K562 (cell line): ENCODE measurements around the gene PITRM1. TPM values are rescaled to one million over a fixed set of nuclear protein-coding genes. Genes with fewer than 3 reads are reported as not detected.

Experiments
- ATAC-seq: fragments of 200-7000 bp; cut with Tn5 transposase; 3 replicates; pipeline ENCODE4 v1.9.1; 2020; ENCODE audit warnings: moderate library complexity
- BruUV-seq: library from RNA; stranded (reverse); fragments of 400-500 nt; replicated peaks from 2 replicates; lab custom pipeline; 2021; lab: Mats Ljungman, UMichigan
- CTCF ChIA-PET: fragments of 300-600 bp; formaldehyde crosslinking; extraction: SDS; loops from one replicate; lab custom pipeline; 2021; ENCODE audit warnings: low intra/inter-chr PET ratio; lab: Yijun Ruan, JAX
- POLR2A ChIA-PET: fragments of 300-600, 350-650 bp; sonication (Branson Sonifier 250); formaldehyde crosslinking; extraction: SDS; loops from one replicate; lab custom pipeline; 2021; ENCODE audit warnings: antibody characterized with exemption, inconsistent platforms; lab: Yijun Ruan, JAX
- DNase-seq, 4 experiments: peaks; one replicate each; pipeline versions ENCODE4 v3.0.0 to v3.0.0-alpha.2; 2011 to 2018; ENCODE audit warnings: low spot score in 3 of 4, mixed read lengths in 3 of 4; ENCODE audit errors: extremely low read depth in 1 of 4
- FAIRE-seq: peaks from 2 replicates; lab custom pipeline; 2011; peaks lifted over from hg19 to GRCh38; lab: Jason Lieb, UNC
- H2AFZ ChIP-seq: 2 replicates; pipeline ENCODE4 v1.6.0; 2011; ENCODE audit warnings: low read depth, low read length, control low read depth, inconsistent platforms
- H3K27ac ChIP-seq: fragments of 200-600 bp; 3 replicates; pipeline ENCODE4 v1.8.0; 2011; ENCODE audit warnings: low read depth, mild to moderate bottlenecking, control low read depth, inconsistent platforms, low read length, moderate library complexity, mixed read lengths; ENCODE audit errors: extremely low read depth
- H3K27me3 ChIP-seq, 2 experiments: fragments of 300-600 bp in 1 of 2; 2 replicates in 1 of 2; 3 replicates in 1 of 2; pipeline versions ENCODE4 v1.6.0 to v1.8.0; 2011; ENCODE audit warnings: inconsistent platforms in 2 of 2, low read length in 2 of 2, mild to moderate bottlenecking in 1 of 2, mixed read lengths in 1 of 2, moderate library complexity in 1 of 2; ENCODE audit not compliant: control insufficient read depth in 2 of 2, insufficient read depth in 2 of 2
- H3K36me3 ChIP-seq: fragments of 300-600 bp; 3 replicates; pipeline ENCODE4 v1.8.0; 2011; ENCODE audit warnings: mild to moderate bottlenecking, low read length, inconsistent platforms; ENCODE audit not compliant: control insufficient read depth, insufficient read depth
- H3K4me1 ChIP-seq, 2 experiments: fragments of 200-600 bp in 1 of 2; replicated peaks in 1 of 2; 2 replicates in 1 of 2; 3 replicates in 1 of 2; pipeline versions ENCODE4 v1.5.1 to v1.8.0; 2011; ENCODE audit warnings: inconsistent platforms in 2 of 2, low read length in 2 of 2, mild to moderate bottlenecking in 1 of 2, mixed read lengths in 1 of 2, moderate library complexity in 1 of 2; ENCODE audit not compliant: control insufficient read depth in 2 of 2, insufficient read depth in 2 of 2
- H3K4me2 ChIP-seq: 2 replicates; pipeline ENCODE4 v1.6.1; 2011; ENCODE audit warnings: low read length, control low read depth, inconsistent platforms, mixed read lengths; ENCODE audit not compliant: insufficient read depth
- H3K4me3 ChIP-seq: fragments of 200-600 bp; sonication (generic), shearing (Covaris generic); 2 replicates; pipeline ENCODE4 v1.5.1; 2016; ENCODE audit warnings: control low read depth, inconsistent platforms
- H3K79me2 ChIP-seq: fragments of 200-600 bp; 3 replicates; pipeline ENCODE4 v1.8.0; 2011; ENCODE audit warnings: low read length, inconsistent platforms; ENCODE audit not compliant: control insufficient read depth, insufficient read depth
- H3K9ac ChIP-seq, 2 experiments: 2 replicates each; pipeline versions ENCODE4 v1.6.0 to v1.6.1; 2011; ENCODE audit warnings: low read depth in 2 of 2, low read length in 2 of 2, control low read depth in 1 of 2, inconsistent platforms in 1 of 2, mild to moderate bottlenecking in 1 of 2, mixed read lengths in 1 of 2; ENCODE audit not compliant: insufficient read depth in 1 of 2
- H3K9me1 ChIP-seq: one replicate; pipeline ENCODE4 v1.6.0; 2011; ENCODE audit warnings: inconsistent platforms, mild to moderate bottlenecking, low read length, moderate library complexity; ENCODE audit not compliant: control insufficient read depth, insufficient read depth
- H3K9me3 ChIP-seq: replicated peaks from 2 replicates; pipeline ENCODE4 v1.5.1; 2011; ENCODE audit warnings: low read depth, low read length, inconsistent platforms; ENCODE audit not compliant: control insufficient read depth, insufficient read depth
- H4K20me1 ChIP-seq: replicated peaks from 2 replicates; pipeline ENCODE4 v1.6.1; 2011; ENCODE audit warnings: low read length, inconsistent platforms, mixed read lengths; ENCODE audit not compliant: control insufficient read depth, insufficient read depth
- CHD4 ChIP-seq: fragments of 200-600 bp; sonication (generic); IDR thresholded peaks from 3 replicates; pipeline ENCODE4 v1.6.1; 2012; ENCODE audit warnings: low read depth, mild to moderate bottlenecking, mixed read lengths, low read length, inconsistent platforms; ENCODE audit not compliant: insufficient read depth, insufficient replicate concordance, poor library complexity, severe bottlenecking
- FOS ChIP-seq: IDR thresholded peaks from 3 replicates; pipeline ENCODE4 v1.6.1; 2011; ENCODE audit not compliant: insufficient read length; ENCODE audit errors: extremely low read depth
- FOXO4 ChIP-seq: fragments of 450-650 bp; formaldehyde crosslinking; IDR thresholded peaks from 2 replicates; pipeline ENCODE4 v1.4.0; 2020; ENCODE audit warnings: mild to moderate bottlenecking, moderate library complexity
- HDAC8 ChIP-seq: fragments of 450-650 bp; IDR thresholded peaks from 2 replicates; pipeline ENCODE4 v1.6.1; 2016; ENCODE audit warnings: mild to moderate bottlenecking, missing genetic modification characterization, moderate library complexity, missing compliant biosample characterization
- KLF6 ChIP-seq: fragments of 250-450 bp; sonication (Bioruptor Pico); IDR thresholded peaks from 2 replicates; pipeline ENCODE4 v1.4.0; 2020; ENCODE audit warnings: mild to moderate bottlenecking, moderate library complexity, borderline replicate concordance
- POLR2G ChIP-seq: fragments of 200-400 bp; formaldehyde crosslinking; IDR thresholded peaks from 2 replicates; pipeline ENCODE4 v1.6.1; 2017; ENCODE audit warnings: low read depth, mild to moderate bottlenecking, antibody characterized with exemption, low read length, moderate library complexity
- VEZF1 ChIP-seq: fragments of 200-800 bp; sonication (Bioruptor generic); IDR thresholded peaks from 2 replicates; pipeline ENCODE4 v1.6.1; 2017; ENCODE audit warnings: missing genetic modification characterization, missing compliant biosample characterization
- XRCC5 ChIP-seq: fragments of 200-400 bp; formaldehyde crosslinking; IDR thresholded peaks from 2 replicates; pipeline ENCODE4 v1.6.1; 2017; ENCODE audit warnings: low read depth, mild to moderate bottlenecking, low read length
- ZNF184 ChIP-seq: sonication (generic); formaldehyde crosslinking; IDR thresholded peaks from 2 replicates; pipeline ENCODE4 v1.5.0; 2020; ENCODE audit warnings: missing genetic modification reagents
- ZNF274 ChIP-seq: IDR thresholded peaks from 2 replicates; pipeline ENCODE4 v1.6.1; 2011; ENCODE audit warnings: low read depth, mild to moderate bottlenecking, low read length, moderate library complexity, borderline replicate concordance
- ZNF507 ChIP-seq: conservative IDR thresholded peaks from 2 replicates; pipeline ENCODE4 v1.6.1; 2017; ENCODE audit warnings: missing genetic modification characterization, missing compliant biosample characterization
- WGBS: fragments of 100-300 bp; shearing (Covaris generic); methylation state at CpG from one replicate; pipeline ENCODE4 v1.1.6; 2016; ENCODE audit warnings: low coverage, mixed read lengths; ENCODE audit not compliant: insufficient coverage; ENCODE audit errors: missing lambda C conversion rate; 5-methylcytosine and 5-hydroxymethylcytosine counted together
- in situ Hi-C: fragments of 300-500 bp; cut with MboI; formaldehyde crosslinking; loops from 4 replicates; pipeline ENCODE4 v1.15.0; 2018; ENCODE audit warnings: inconsistent platforms, mixed read lengths
- intact Hi-C: fragments of 100-400 bp; cut with micrococcal nuclease; formaldehyde crosslinking; loops from 2 replicates; pipeline ENCODE4 v1.14.2; 2022
- polyA plus RNA-seq, 8 experiments: library from polyadenylated mRNA; depleted of rRNA in 4 of 8; stranded (reverse) in 5 of 8; unstranded in 3 of 8; fragments of >200 nt; fragmentation: Nextera tagmentation in 2 of 8; fragmentation: Illumina TruSeq in 1 of 8; extraction: Ambion mirVana in 2 of 8; extraction: Trizol in 1 of 8; gene quantifications; 2 replicates each; pipeline versions ENCODE4 v1.2.1 to v1.2.3, GENCODE V29; 2011 to 2014; ENCODE audit warnings: inconsistent platforms in 1 of 8, missing spikeins in 1 of 8
- total RNA-seq, 7 experiments: library from RNA; depleted of rRNA in 6 of 7; stranded (reverse); fragments of >200 nt in 6 of 7; fragmentation: Illumina TruSeq in 2 of 7; extraction: Trizol in 2 of 7; gene quantifications; 2 replicates each; pipeline versions ENCODE4 v1.2.1 to v1.2.3, GENCODE V29; 2011 to 2021; ENCODE audit warnings: low replicate concordance in 1 of 7

Gene PITRM1
- total and polyA plus RNA-seq, 9 of the 15 experiments (the other 6 are each of a cell fraction or from before 2014, with no cell fraction given): 21.1 to 70.4 (median 39.7) TPM

DNA sequence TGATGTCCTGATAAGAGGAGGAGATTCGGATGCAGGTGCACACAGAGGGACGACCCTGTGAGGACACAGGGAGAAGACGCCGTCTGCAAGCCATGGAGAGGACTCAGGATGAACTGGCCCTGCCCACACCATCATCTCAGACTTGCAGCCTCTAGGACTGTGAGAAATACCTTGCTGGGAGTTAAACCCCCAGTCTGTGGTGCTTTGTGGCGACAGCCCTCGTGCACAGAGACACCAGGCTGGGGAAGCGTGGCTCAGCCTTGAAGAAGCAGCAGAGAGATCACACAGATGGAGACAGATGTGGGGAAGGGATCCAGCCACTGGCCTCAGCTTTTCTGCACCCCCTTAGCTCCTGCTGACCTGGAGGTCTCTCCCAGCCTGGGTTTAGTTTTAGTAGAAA lies 26.3 kb upstream of the PITRM1 start:
- Histone ChIP-seq H4K20me1 (peaks cover 8% of the 10 kb centered on the region; the same call in 1 of the 2 replicates), H3K27ac (no peak overlapping the region), H3K9me3 (no peaks in the 10 kb centered on the region), H3K9ac (no peak overlapping the region), H3K79me2 (no peaks in the 10 kb centered on the region), H3K4me1 (peaks cover 0 to 8% of the 10 kb centered on the region in 2 experiments; a peak in 2 of 5 replicates), H3K4me2 (no peak overlapping the region), H3K4me3 (no peak overlapping the region), H2AFZ (no peak overlapping the region), H3K27me3 (peaks cover 39 to 75% of the 10 kb centered on the region in 2 experiments), H3K36me3 (no peaks in the 10 kb centered on the region), H3K9me1 (no peaks in the 10 kb centered on the region)
- intact Hi-C loops (loop anchor here (5.0 kb wide), 3 partner anchors 38 to 1568 kb away; no protein-coding TSS in a partner anchor), in situ Hi-C loops (no loop called here)
- 4% methylated on average over 5 of the region's 7 CpGs for WGBS
- no peak for FAIRE-seq
- no peak for ATAC-seq
- POLR2A ChIA-PET: interaction anchor here (0.6 kb wide), 1 partner anchor 278 kb away, joined by 3 read pairs; no protein-coding TSS in a partner anchor
- CTCF ChIA-PET: no interaction called here
- no peak for TF ChIP-seq ZNF184
- no peak for TF ChIP-seq XRCC5
- no peak for TF ChIP-seq ZNF274
- no peak for TF ChIP-seq KLF6 (CRISPR knock-in tag)
- no peak for TF ChIP-seq ZNF507 (tag)
- TF ChIP-seq FOS: no peak
- no peak for TF ChIP-seq VEZF1
- no peak for TF ChIP-seq CHD4
- TF ChIP-seq HDAC8 (tag): no peak
- no peak for TF ChIP-seq POLR2G
- TF ChIP-seq FOXO4: no peak
- DNase-seq: no peak
- no TSS peak for BruUV-seq
